WTC11 (cell line): ENCODE measurements around the gene HTRA1. TPM values are rescaled to one million over a fixed set of nuclear protein-coding genes. Genes with fewer than 3 reads are reported as not detected.

Experiments
- ATAC-seq: fragments of 200-7000 bp; cut with Tn5 transposase; 2 replicates; pipeline ENCODE4 v1.10.0; 2021; ENCODE audit warnings: mild to moderate bottlenecking, moderate library complexity
- CTCF ChIA-PET: fragments of 300-600 bp; sonication (Branson Sonifier 250); formaldehyde crosslinking; loops from one replicate; lab custom pipeline; 2021; ENCODE audit warnings: antibody characterized with exemption; lab: Charles Lee
- POLR2A ChIA-PET: fragments of 350-600 bp; sonication (Branson Sonifier 250); formaldehyde crosslinking; loops from one replicate; lab custom pipeline; 2021; ENCODE audit warnings: antibody characterized with exemption; lab: Charles Lee
- DNase-seq: peaks from one replicate; pipeline ENCODE4 v3.0.0; 2021; ENCODE audit warnings: low spot score
- H3K27ac Mint-ChIP-seq: 2 replicates; pipeline ENCODE4 v1.8.0; 2021; ENCODE audit warnings: mixed read lengths
- H3K27me3 Mint-ChIP-seq: 2 replicates; pipeline ENCODE4 v1.8.0; 2021; ENCODE audit warnings: low read depth, mild to moderate bottlenecking, moderate library complexity, mixed read lengths
- H3K36me3 Mint-ChIP-seq: 2 replicates; pipeline ENCODE4 v1.8.0; 2021; ENCODE audit warnings: mixed read lengths
- H3K4me1 Mint-ChIP-seq: 2 replicates; pipeline ENCODE4 v1.8.0; 2022; ENCODE audit warnings: mixed read lengths
- H3K4me3 Mint-ChIP-seq: 2 replicates; pipeline ENCODE4 v1.8.0; 2021; ENCODE audit warnings: mild to moderate bottlenecking, moderate library complexity, mixed read lengths
- H3K9me3 Mint-ChIP-seq: 2 replicates; pipeline ENCODE4 v1.8.0; 2021; ENCODE audit warnings: mixed read lengths
- ATF1 ChIP-seq: sonication (generic); formaldehyde crosslinking; IDR thresholded peaks from 2 replicates; pipeline ENCODE4 v1.8.1; 2023; ENCODE audit warnings: mild to moderate bottlenecking, moderate library complexity, missing genetic modification reagents
- ATF6 ChIP-seq: sonication (generic); formaldehyde crosslinking; IDR thresholded peaks from 2 replicates; pipeline ENCODE4 v1.8.1; 2023; ENCODE audit warnings: mild to moderate bottlenecking, missing genetic modification reagents
- ERG ChIP-seq: fragments of 250-450 bp; sonication (Bioruptor Pico); IDR thresholded peaks from 2 replicates; pipeline ENCODE4 v1.8.0; 2021; ENCODE audit warnings: mild to moderate bottlenecking
- FOXJ3 ChIP-seq: sonication (generic); formaldehyde crosslinking; IDR thresholded peaks from 2 replicates; pipeline ENCODE4 v1.9.0; 2021; ENCODE audit warnings: missing genetic modification reagents, mild to moderate bottlenecking, borderline replicate concordance
- IRF2 ChIP-seq: sonication (generic); formaldehyde crosslinking; IDR thresholded peaks from 2 replicates; pipeline ENCODE4 v1.8.0; 2022; ENCODE audit warnings: low read depth, missing genetic modification reagents, borderline replicate concordance
- PRDM15 ChIP-seq: sonication (generic); formaldehyde crosslinking; IDR thresholded peaks from 2 replicates; pipeline ENCODE4 v1.8.0; 2022; ENCODE audit warnings: missing genetic modification reagents
- RORB ChIP-seq: fragments of 250-450 bp; sonication (Bioruptor Pico); IDR thresholded peaks from 2 replicates; pipeline ENCODE4 v1.9.0; 2021; ENCODE audit warnings: mild to moderate bottlenecking
- SMAD4 ChIP-seq: sonication (generic); formaldehyde crosslinking; IDR thresholded peaks from 2 replicates; pipeline ENCODE4 v1.8.0; 2022; ENCODE audit warnings: mild to moderate bottlenecking, missing genetic modification reagents
- USF1 ChIP-seq: sonication (generic); formaldehyde crosslinking; IDR thresholded peaks from 2 replicates; pipeline ENCODE4 v1.8.0; 2022; ENCODE audit warnings: mild to moderate bottlenecking, missing genetic modification reagents
- ZNF138 ChIP-seq: sonication (generic); formaldehyde crosslinking; conservative IDR thresholded peaks from 2 replicates; pipeline ENCODE4 v1.8.1; 2022; ENCODE audit warnings: mild to moderate bottlenecking, moderate library complexity, missing genetic modification reagents
- ZNF281 ChIP-seq: sonication (generic); formaldehyde crosslinking; IDR thresholded peaks from 2 replicates; pipeline ENCODE4 v1.8.0; 2023; ENCODE audit warnings: mild to moderate bottlenecking, missing genetic modification reagents
- ZNF425 ChIP-seq: fragments of 250-450 bp; sonication (Bioruptor Pico); conservative IDR thresholded peaks from 2 replicates; pipeline ENCODE4 v1.9.0; 2021; ENCODE audit warnings: mild to moderate bottlenecking
- ZNF532 ChIP-seq: fragments of 250-450 bp; sonication (Bioruptor Pico); IDR thresholded peaks from 2 replicates; pipeline ENCODE4 v1.9.0; 2021; ENCODE audit warnings: mild to moderate bottlenecking, borderline replicate concordance
- total RNA-seq: library from RNA; stranded (reverse); gene quantifications from 3 replicates; pipeline ENCODE4 v1.2.3, GENCODE V29; 2021
- TF ChIP-seq, protein P1 (sequence below): sonication (generic); formaldehyde crosslinking; IDR thresholded peaks from 2 replicates; pipeline ENCODE4 v1.8.1; 2023; ENCODE audit warnings: mild to moderate bottlenecking, missing genetic modification reagents, moderate library complexity

Gene HTRA1
- total RNA-seq, 1 experiment from 2014 or later, result 18.3 TPM

DNA sequence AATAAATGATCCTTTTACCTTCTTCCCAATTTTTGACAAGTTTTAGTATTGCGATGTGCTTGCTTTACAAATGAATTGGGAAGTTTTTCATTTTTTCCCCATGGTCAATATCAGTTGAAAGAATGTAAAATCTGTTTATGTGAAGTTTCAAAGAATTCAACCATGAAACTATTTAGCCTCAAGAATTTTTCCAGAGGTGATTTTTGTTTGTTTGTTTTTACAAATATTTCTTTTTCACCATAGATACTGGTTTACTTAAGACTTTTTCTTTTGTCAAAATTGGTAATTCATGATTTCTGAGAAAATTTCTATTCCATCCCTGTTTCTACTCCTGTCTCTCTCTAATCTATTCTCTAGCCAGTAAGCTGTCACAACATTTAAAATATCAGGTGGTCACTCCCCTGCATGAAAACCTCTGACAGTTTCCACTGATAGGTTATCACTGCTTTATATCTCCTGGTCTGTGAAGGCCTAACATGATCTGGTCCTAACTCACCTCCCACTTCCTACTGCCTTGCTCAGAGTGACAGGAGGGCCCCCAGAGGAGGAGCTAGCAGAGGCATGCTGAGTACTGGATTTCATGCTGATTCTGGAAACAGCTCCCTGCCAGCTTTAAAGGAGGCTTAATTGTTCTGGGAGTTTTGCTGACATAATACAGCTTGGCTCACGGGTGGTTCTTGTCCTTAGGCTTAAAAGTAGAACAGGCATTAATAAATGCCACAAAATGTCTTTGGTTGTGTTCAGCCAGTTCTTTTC is 14.5 kb upstream of the HTRA1 start (continued):
- TF ChIP-seq USF1 (CRISPR knock-in tag) (no peak), ZNF138 (no peak), FOXJ3 (CRISPR knock-in tag) (no peak)
- TF ChIP-seq, protein P1, sequence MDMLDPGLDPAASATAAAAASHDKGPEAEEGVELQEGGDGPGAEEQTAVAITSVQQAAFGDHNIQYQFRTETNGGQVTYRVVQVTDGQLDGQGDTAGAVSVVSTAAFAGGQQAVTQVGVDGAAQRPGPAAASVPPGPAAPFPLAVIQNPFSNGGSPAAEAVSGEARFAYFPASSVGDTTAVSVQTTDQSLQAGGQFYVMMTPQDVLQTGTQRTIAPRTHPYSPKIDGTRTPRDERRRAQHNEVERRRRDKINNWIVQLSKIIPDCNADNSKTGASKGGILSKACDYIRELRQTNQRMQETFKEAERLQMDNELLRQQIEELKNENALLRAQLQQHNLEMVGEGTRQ (CRISPR knock-in tag), result no peak

DNA sequence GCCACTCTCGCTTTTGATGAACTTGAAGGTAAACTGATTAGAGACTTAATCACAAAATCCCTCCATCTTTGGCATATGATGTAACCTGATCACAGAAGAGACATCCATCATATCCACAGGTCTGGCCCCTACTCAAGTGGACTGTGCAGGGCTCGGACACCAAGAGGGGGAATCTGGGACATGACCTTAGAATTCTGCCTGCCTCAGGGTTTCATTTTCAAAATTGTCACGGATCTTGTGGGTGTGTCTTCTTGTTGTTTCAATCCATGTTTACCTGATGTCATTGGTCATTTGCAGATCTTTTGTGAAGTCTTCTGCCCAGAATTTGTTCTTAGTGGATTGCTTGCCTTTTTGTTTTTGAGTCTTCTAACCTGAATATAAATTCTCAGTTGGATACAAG is 12.8 kb upstream of the HTRA1 start:
- H3K4me3 Mint-ChIP-seq, result no peak overlapping the region
- no peak overlapping the region for H3K27ac Mint-ChIP-seq
- peaks cover 13% of the 10 kb centered on the region; the same call in 1 of the 2 replicates for H3K4me1 Mint-ChIP-seq
- peaks cover 7% of the 10 kb centered on the region for H3K36me3 Mint-ChIP-seq
- no peak for DNase-seq
- peaks cover 30% of the 10 kb centered on the region for H3K9me3 Mint-ChIP-seq
- CTCF ChIA-PET, result interaction anchor here (0.9 to 1.0 kb wide), 2 partner anchors 150 to 180 kb away, joined by 3 to 5 read pairs; no protein-coding TSS in a partner anchor
- no peaks in the 10 kb centered on the region for H3K27me3 Mint-ChIP-seq
- no peak for ATAC-seq
- POLR2A ChIA-PET, result no interaction called here
- TF ChIP-seq ATF6 (no peak), SMAD4 (no peak), ZNF281 (CRISPR knock-in tag) (no peak), ATF1 (CRISPR knock-in tag) (no peak), IRF2 (CRISPR knock-in tag) (no peak), RORB (CRISPR knock-in tag) (no peak), ZNF425 (CRISPR knock-in tag) (no peak), PRDM15 (no peak), ERG (CRISPR knock-in tag) (no peak), ZNF532 (CRISPR knock-in tag) (no peak), FOXJ3 (CRISPR knock-in tag) (no peak)
